Cardiac muscle cell (in vitro differentiated cells and primary cell): ENCODE results near the gene OR51B6. TPM values are rescaled to one million over a fixed set of nuclear protein-coding genes. Genes with fewer than 3 reads are reported as not detected.
A peak's percentile ranks its signal among the peaks of the same experiment; 100 is the strongest.
"Not testable (repeated sequence)": the region's sequence is repeated elsewhere in the genome, so short reads cannot be mapped to it uniquely, and the experiment has no call there.

Experiments
- DNase-seq, 2 donors: peaks; one replicate each; pipeline versions ENCODE4 v3.0.0 to v3.0.0-alpha.2; 2010 to 2017; ENCODE audit warnings: low read depth in 1 of 2, low spot score in 1 of 2
- H3K27ac ChIP-seq: fragments of 200-600 bp; sonication (generic); 2 replicates; pipeline ENCODE4 v1.5.1; 2016
- H3K27me3 ChIP-seq: fragments of 200-600 bp; sonication (generic); 2 replicates; pipeline ENCODE4 v1.6.0; 2016; ENCODE audit warnings: control low read depth
- H3K36me3 ChIP-seq: fragments of 200-600 bp; sonication (generic); 2 replicates; pipeline ENCODE4 v1.5.1; 2016; ENCODE audit warnings: control low read depth
- H3K4me1 ChIP-seq: fragments of 200-600 bp; sonication (generic); 2 replicates; pipeline ENCODE4 v1.8.1; 2017; ENCODE audit warnings: low read depth, mild to moderate bottlenecking, mixed run types
- H3K4me3 ChIP-seq: fragments of 200-600 bp; sonication (generic); 2 replicates; pipeline ENCODE4 v1.5.1; 2016; ENCODE audit warnings: mild to moderate bottlenecking
- H3K9me3 ChIP-seq: fragments of 200-600 bp; sonication (generic); 2 replicates; pipeline ENCODE4 v1.5.1; 2017; ENCODE audit warnings: low read depth, mild to moderate bottlenecking, control low read depth
- polyA plus RNA-seq: library from polyadenylated mRNA; unstranded; fragments of >200 nt; fragmentation: Nextera tagmentation; extraction: Ambion mirVana; gene quantifications from 2 replicates; pipeline ENCODE4 v1.2.1, GENCODE V29; 2016
- total RNA-seq: library from RNA; depleted of rRNA; stranded (reverse); fragments of >200 nt; gene quantifications from 2 replicates; pipeline ENCODE4 v1.2.3, GENCODE V29; 2016
- TF ChIP-seq, protein P1 (sequence below): IDR thresholded peaks from 2 replicates; pipeline ENCODE4 v1.5.1; 2012; ENCODE audit warnings: low read depth, mild to moderate bottlenecking, low read length

Gene OR51B6
- total and polyA plus RNA-seq, 2 experiments from 2014 or later, result 0.39 TPM; not detected in 1

DNA sequence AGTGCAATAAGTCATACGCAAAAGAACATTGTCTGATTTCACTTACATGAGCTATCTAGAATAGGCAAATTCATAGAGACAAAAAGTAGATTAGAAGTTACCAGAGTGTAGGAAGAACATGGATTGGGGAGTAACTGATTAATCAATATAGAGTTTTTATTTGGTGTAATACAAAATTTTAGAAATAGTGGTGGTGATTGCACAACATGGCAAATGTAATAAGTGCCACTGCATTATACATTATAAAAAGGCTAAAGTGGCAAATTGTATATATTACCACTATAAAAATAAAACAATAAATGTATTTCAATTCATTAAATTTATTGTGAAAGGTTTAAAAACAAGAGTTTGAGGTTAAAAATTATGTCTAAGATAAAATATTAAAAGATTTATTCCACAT is 40.9 kb upstream of the OR51B6 start:
- Histone ChIP-seq H3K27me3 (no peaks in the 10 kb centered on the region), H3K9me3 (no peaks in the 10 kb centered on the region), H3K36me3 (no peaks in the 10 kb centered on the region), H3K4me1 (no peaks in the 10 kb centered on the region), H3K4me3 (no peak overlapping the region), H3K27ac (no peak overlapping the region)
- TF ChIP-seq, protein P1, sequence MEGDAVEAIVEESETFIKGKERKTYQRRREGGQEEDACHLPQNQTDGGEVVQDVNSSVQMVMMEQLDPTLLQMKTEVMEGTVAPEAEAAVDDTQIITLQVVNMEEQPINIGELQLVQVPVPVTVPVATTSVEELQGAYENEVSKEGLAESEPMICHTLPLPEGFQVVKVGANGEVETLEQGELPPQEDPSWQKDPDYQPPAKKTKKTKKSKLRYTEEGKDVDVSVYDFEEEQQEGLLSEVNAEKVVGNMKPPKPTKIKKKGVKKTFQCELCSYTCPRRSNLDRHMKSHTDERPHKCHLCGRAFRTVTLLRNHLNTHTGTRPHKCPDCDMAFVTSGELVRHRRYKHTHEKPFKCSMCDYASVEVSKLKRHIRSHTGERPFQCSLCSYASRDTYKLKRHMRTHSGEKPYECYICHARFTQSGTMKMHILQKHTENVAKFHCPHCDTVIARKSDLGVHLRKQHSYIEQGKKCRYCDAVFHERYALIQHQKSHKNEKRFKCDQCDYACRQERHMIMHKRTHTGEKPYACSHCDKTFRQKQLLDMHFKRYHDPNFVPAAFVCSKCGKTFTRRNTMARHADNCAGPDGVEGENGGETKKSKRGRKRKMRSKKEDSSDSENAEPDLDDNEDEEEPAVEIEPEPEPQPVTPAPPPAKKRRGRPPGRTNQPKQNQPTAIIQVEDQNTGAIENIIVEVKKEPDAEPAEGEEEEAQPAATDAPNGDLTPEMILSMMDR, result no peak
- no peak for DNase-seq

DNA sequence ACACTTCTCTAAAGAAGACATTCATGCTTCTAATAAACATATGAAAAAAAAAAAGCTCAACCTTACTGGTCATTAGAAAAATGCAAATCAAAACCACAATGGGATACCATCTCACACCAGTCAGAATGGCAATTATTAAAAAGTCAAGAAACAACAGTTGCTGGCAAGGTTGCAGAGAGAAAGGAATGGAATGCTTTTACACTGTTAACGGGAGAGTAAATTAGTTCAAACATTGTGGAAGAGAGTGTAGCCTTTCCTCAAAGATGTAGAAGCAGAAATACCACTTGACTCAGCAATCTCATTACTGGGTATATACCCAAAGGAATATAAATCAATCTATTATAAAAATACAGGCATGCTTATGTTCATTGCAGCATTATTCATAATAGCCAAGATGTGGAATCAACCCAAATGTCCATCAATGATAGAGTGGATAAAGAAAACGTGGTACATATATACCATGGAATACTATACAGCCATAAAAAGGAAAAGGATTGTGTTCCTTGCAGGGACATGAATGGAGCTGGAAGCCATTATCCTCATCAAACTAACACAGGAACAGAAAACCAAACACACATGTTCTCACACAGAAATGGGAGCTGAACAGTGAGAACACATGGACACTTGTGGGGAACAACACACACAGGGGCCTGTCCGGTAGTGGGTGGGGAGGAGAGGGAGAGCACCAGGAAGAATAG is 37.8 kb upstream of the OR51B6 start:
- H3K27ac ChIP-seq, H3K4me3 ChIP-seq, DNase-seq, H3K4me1 ChIP-seq, H3K36me3 ChIP-seq, H3K9me3 ChIP-seq, H3K27me3 ChIP-seq: not testable (repeated sequence)

DNA sequence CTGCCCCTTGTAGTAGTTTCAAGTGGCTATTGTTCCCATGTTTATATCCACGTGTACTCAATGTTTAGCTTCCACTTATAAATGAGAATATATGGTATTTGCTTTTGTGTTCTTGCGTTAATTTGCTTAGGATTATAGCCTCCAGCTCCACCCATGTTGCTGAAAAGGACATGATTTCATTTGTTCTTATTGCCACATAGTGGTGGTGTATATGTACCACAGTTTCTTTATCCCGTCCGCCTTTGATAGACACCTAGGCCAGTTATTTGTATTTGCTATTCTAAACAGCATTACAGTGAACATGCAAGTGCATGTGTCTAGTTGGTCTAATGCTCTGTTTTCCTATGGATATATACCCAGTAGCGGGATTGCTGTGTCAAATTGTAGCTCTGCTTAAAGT is 34.0 kb upstream of the OR51B6 start:
- Histone ChIP-seq H3K27me3 (no peaks in the 10 kb centered on the region), H3K9me3 (no peaks in the 10 kb centered on the region), H3K4me1 (no peaks in the 10 kb centered on the region), H3K36me3 (no peaks in the 10 kb centered on the region), H3K4me3 (no peak overlapping the region), H3K27ac (no peak overlapping the region)
- TF ChIP-seq, protein P1, result no peak
- no peak for DNase-seq

GRCh38 chr11:5324197-5324596 is 27.1 kb upstream of the OR51B6 start, which contains the start of gene OR51B2:
Gene OR51B2 (minus strand): TSS chr11:5324297. CDS start chr11:5324297, 0 bp downstream.
- no peak within 1 kb of the TSS for H3K4me3 ChIP-seq
- TF ChIP-seq, protein P1, result no peak

GRCh38 chr11:5335170-5335569 is 16.1 kb upstream of the OR51B6 start:
- no peaks in the 10 kb centered on the region for H3K4me1 ChIP-seq
- no peak for DNase-seq

More at GRCh38 chr11:5324197-5324596, 27.1 kb upstream of the OR51B6 start, which contains the start of gene OR51B2:
- no peak within 1 kb of the TSS for H3K27ac ChIP-seq
- H3K36me3 ChIP-seq, result no peaks in the 10 kb centered on the region
- DNase-seq, result no peak
- H3K27me3 ChIP-seq, result no peaks in the 10 kb centered on the region
- no peaks in the 10 kb centered on the region for H3K4me1 ChIP-seq
- H3K9me3 ChIP-seq, result no peaks in the 10 kb centered on the region

GRCh38 chr11:5336331-5336730 is 15.0 kb upstream of the OR51B6 start:
- no peaks in the 10 kb centered on the region for H3K27me3 ChIP-seq
- peak in 1 of 2 donors; percentile 3 for DNase-seq
- H3K36me3 ChIP-seq, result no peaks in the 10 kb centered on the region
- no peaks in the 10 kb centered on the region for H3K4me1 ChIP-seq
- H3K9me3 ChIP-seq, result no peaks in the 10 kb centered on the region
- H3K4me3 ChIP-seq, result no peak overlapping the region
- TF ChIP-seq, protein P1, result no peak
- no peak overlapping the region for H3K27ac ChIP-seq

More at GRCh38 chr11:5335170-5335569, 16.1 kb upstream of the OR51B6 start:
- Histone ChIP-seq H3K27ac (no peak overlapping the region), H3K4me3 (no peak overlapping the region), H3K9me3 (no peaks in the 10 kb centered on the region), H3K36me3 (no peaks in the 10 kb centered on the region), H3K27me3 (no peaks in the 10 kb centered on the region)
- TF ChIP-seq, protein P1, result no peak

GRCh38 chr11:5337253-5337652 is 14.1 kb upstream of the OR51B6 start:
- not testable (repeated sequence) for H3K27ac ChIP-seq, H3K4me1 ChIP-seq, H3K27me3 ChIP-seq, H3K9me3 ChIP-seq, DNase-seq, H3K36me3 ChIP-seq, H3K4me3 ChIP-seq
